Neuronal stem cell (in vitro differentiated cells): ENCODE data around the gene TTLL12.

Source experiments
- DNase-seq: peaks from one replicate; pipeline ENCODE4 v3.0.0-alpha.2; 2013; ENCODE audit warnings: low spot score
- H2AFZ ChIP-seq: one replicate; pipeline ENCODE4 v1.6.1; 2013; ENCODE audit warnings: mild to moderate bottlenecking, low read length, inconsistent platforms
- H2AK5ac ChIP-seq: 2 replicates; pipeline ENCODE4 v1.6.1; 2013; ENCODE audit warnings: low read depth, mild to moderate bottlenecking, inconsistent platforms, low read length, moderate library complexity, mixed read lengths
- H2BK120ac ChIP-seq: 2 replicates; pipeline ENCODE4 v1.6.1; 2013; ENCODE audit warnings: low read depth, mild to moderate bottlenecking, inconsistent platforms, low read length, moderate library complexity, mixed read lengths
- H2BK12ac ChIP-seq: one replicate; pipeline ENCODE4 v1.6.1; 2013; ENCODE audit warnings: low read length, inconsistent platforms
- H2BK15ac ChIP-seq: 2 replicates; pipeline ENCODE4 v1.6.1; 2013; ENCODE audit warnings: mild to moderate bottlenecking, low read length, inconsistent platforms, mixed read lengths
- H2BK5ac ChIP-seq: one replicate; pipeline ENCODE4 v1.6.1; 2013; ENCODE audit warnings: inconsistent platforms, mild to moderate bottlenecking, low read length, moderate library complexity
- H3K14ac ChIP-seq: one replicate; pipeline ENCODE4 v1.6.1; 2013; ENCODE audit warnings: low read length, inconsistent platforms
- H3K18ac ChIP-seq: 2 replicates; pipeline ENCODE4 v1.6.1; 2013; ENCODE audit warnings: low read length, inconsistent platforms
- H3K23ac ChIP-seq: 2 replicates; pipeline ENCODE4 v1.6.1; 2013; ENCODE audit warnings: low read depth, mild to moderate bottlenecking, mixed read lengths, low read length, inconsistent platforms; ENCODE audit not compliant: poor library complexity
- H3K27ac ChIP-seq: replicated peaks from 3 replicates; pipeline ENCODE4 v1.5.1; 2013; ENCODE audit warnings: low read length, inconsistent platforms
- H3K27me3 ChIP-seq, 3 experiments: 2 replicates each; pipeline ENCODE4 v1.6.1; 2013; ENCODE audit warnings: low read length in 3 of 3, mild to moderate bottlenecking in 2 of 3, inconsistent platforms in 1 of 3, low read depth in 1 of 3, mixed read lengths in 1 of 3, moderate library complexity in 1 of 3; ENCODE audit not compliant: control insufficient read depth in 3 of 3, insufficient read depth in 3 of 3
- H3K36me3 ChIP-seq, 2 donors: replicated peaks in 1 of 2; 2 replicates each; pipeline ENCODE4 v1.6.1; 2013; ENCODE audit warnings: low read length in 2 of 2; ENCODE audit not compliant: control insufficient read depth in 2 of 2, insufficient read depth in 2 of 2
- H3K4ac ChIP-seq: 2 replicates; pipeline ENCODE4 v1.6.1; 2013; ENCODE audit warnings: inconsistent platforms, mild to moderate bottlenecking, low read length, moderate library complexity
- H3K4me1 ChIP-seq, 2 donors: 1 replicate in 1 of 2; 2 replicates in 1 of 2; pipeline ENCODE4 v1.6.1; 2013; ENCODE audit warnings: low read length in 2 of 2, low read depth in 1 of 2; ENCODE audit not compliant: control insufficient read depth in 2 of 2, insufficient read depth in 1 of 2
- H3K4me2 ChIP-seq: one replicate; pipeline ENCODE4 v1.6.1; 2013; ENCODE audit warnings: mild to moderate bottlenecking, low read length, inconsistent platforms; ENCODE audit not compliant: insufficient read depth, poor library complexity, severe bottlenecking
- H3K4me3 ChIP-seq, 2 donors: 2 replicates each; pipeline ENCODE4 v1.5.1; 2013; ENCODE audit warnings: low read length in 2 of 2, mild to moderate bottlenecking in 2 of 2, inconsistent platforms in 1 of 2, moderate library complexity in 1 of 2
- H3K79me1 ChIP-seq: one replicate; pipeline ENCODE4 v1.6.1; 2013; ENCODE audit warnings: low read depth, mild to moderate bottlenecking, inconsistent platforms, low read length, moderate library complexity
- H3K9ac ChIP-seq: one replicate; pipeline ENCODE4 v1.6.1; 2013; ENCODE audit warnings: mild to moderate bottlenecking, low read depth, low read length, inconsistent platforms; ENCODE audit not compliant: poor library complexity
- H3K9me3 ChIP-seq, 2 donors: replicated peaks in 1 of 2; 2 replicates each; pipeline versions ENCODE3 to v1.6.1; 2013; ENCODE audit warnings: low read length in 2 of 2, mild to moderate bottlenecking in 2 of 2, inconsistent platforms in 1 of 2, low read depth in 1 of 2, mixed read lengths in 1 of 2, moderate library complexity in 1 of 2; ENCODE audit not compliant: control insufficient read depth in 2 of 2, insufficient read depth in 1 of 2
- H4K8ac ChIP-seq: one replicate; pipeline ENCODE4 v1.6.1; 2013; ENCODE audit warnings: low read depth, mild to moderate bottlenecking, inconsistent platforms, low read length, moderate library complexity
- H4K91ac ChIP-seq: one replicate; pipeline ENCODE4 v1.6.1; 2013; ENCODE audit warnings: low read length, low read depth, mild to moderate bottlenecking, inconsistent platforms; ENCODE audit not compliant: poor library complexity
- WGBS, 2 donors: extraction: QIAGEN DNeasy Blood & Tissue Kit; methylation state at CpG; one replicate each; pipeline ENCODE4 v1.1.7; 2013; ENCODE audit warnings: missing lambda C conversion rate in 2 of 2, mixed read lengths in 1 of 2; ENCODE audit not compliant: insufficient read length in 2 of 2, insufficient replicate concordance in 1 of 2; ENCODE audit errors: extremely low coverage in 2 of 2; 5-methylcytosine and 5-hydroxymethylcytosine counted together

TTLL12 gene

DNA sequence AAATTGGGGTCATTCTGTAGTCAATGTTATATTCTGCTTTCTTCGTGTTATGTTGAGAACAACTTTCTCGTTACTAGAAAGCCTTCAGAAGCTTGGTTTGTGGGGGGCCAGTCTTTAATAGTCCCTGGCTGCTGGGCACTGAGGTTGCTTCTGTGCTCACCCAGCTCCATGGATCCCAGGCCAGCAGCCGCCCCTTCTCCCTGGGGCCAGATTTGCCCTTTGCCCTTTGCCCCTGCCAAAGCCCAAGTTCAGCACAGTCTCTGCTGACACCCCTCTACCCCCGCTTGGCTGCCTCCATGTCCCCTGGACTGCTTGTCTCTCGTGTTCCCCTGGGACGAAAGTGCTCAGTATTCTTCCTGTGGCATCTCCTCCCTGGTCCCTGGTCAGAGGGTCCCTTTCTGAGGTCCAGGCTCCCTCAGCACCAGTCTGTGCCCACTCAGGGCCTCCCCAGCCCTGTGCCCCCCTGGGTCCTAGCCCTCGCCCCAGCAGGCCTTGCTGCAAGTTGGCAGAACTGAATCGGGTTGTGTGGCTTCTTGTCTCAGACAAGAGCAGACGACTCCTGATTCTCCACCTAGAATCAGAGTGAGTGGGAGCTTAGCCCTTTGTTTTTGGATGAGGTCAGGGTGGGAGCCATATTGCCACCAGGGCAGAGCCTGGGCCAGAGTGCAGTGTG is 28.9 kb downstream of the TTLL12 start:
- Histone ChIP-seq H3K4me1 (peaks cover 0 to under 1% of the 10 kb centered on the region in 2 donors), H2BK120ac (peak overlapping the region; percentile 74), H3K27me3 (no peaks in the 10 kb centered on the region), H3K4me2 (no peak overlapping the region), H2BK15ac (no peak overlapping the region), H3K27ac (no peak overlapping the region), H2AFZ (peak overlapping the region; percentile 70), H2BK12ac (no peak overlapping the region), H3K4ac (no peak overlapping the region), H4K91ac (no peak overlapping the region), H2AK5ac (peak overlapping the region; percentile 36), H3K9ac (no peak overlapping the region), H3K18ac (peak overlapping the region; percentile 7), H3K23ac (no peak overlapping the region), H3K79me1 (peaks cover 1% of the 10 kb centered on the region), H3K36me3 (no peaks in the 10 kb centered on the region), H3K4me3 (no peak overlapping the region), H2BK5ac (no peak overlapping the region), H3K9me3 (no peaks in the 10 kb centered on the region), H4K8ac (no peak overlapping the region), H3K14ac (no peak overlapping the region)
- no peak for DNase-seq
- WGBS, 2 donors, result no CpG with 5 or more reads among the region's 9 CpGs

- Histone ChIP-seq H3K4me1 (peaks cover 8 to 12% of the 10 kb centered on the region in 2 donors), H2BK120ac (no peak overlapping the region), H3K4me3 (no peak overlapping the region), H2AK5ac (peak overlapping the region; percentile 68), H3K27ac (no peak overlapping the region), H2AFZ (no peak overlapping the region), H3K18ac (no peak overlapping the region), H3K27me3 (peaks cover 3 to 14% (median 4%) of the 10 kb centered on the region in 3 experiments), H2BK12ac (no peak overlapping the region), H4K91ac (no peak overlapping the region), H3K36me3 (no peaks in the 10 kb centered on the region), H3K79me1 (peaks cover 3% of the 10 kb centered on the region), H2BK15ac (no peak overlapping the region), H3K4ac (no peak overlapping the region), H3K23ac (peak overlapping the region; percentile 85), H4K8ac (no peak overlapping the region), H3K14ac (no peak overlapping the region), H2BK5ac (no peak overlapping the region), H3K9me3 (peaks cover 0 to 3% of the 10 kb centered on the region in 2 donors), H3K9ac (no peak overlapping the region), H3K4me2 (no peak overlapping the region)
- no peak for DNase-seq
- no CpG with 5 or more reads among the region's 12 CpGs for WGBS, 2 donors
Observed at GRCh38 chr22:43156413-43156812, 30.5 kb downstream of the TTLL12 start.

DNA sequence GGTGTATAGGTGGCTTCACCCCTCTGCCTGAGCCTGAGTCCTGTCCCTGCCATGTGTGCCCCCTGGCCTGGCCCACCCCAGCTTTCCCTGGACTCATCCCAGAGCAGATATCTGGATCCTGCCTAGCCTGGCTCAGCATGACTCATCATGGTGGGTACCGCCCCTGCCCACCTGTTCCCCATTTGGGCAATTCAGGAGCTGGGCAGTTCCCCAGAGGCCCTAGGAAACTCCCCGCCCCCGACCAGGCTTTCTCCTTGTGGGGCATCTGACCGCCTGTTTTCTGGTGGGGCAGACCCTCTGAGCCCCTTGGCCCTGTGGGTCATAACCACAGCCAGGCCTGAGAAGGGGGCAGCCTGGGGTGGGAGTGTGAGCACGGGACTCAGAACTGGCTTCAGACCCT is 31.1 kb downstream of the TTLL12 start:
- Histone ChIP-seq H2AFZ (no peak overlapping the region), H3K27ac (no peak overlapping the region), H3K4me1 (peaks cover 8 to 13% of the 10 kb centered on the region in 2 donors), H4K91ac (no peak overlapping the region), H2BK15ac (no peak overlapping the region), H3K14ac (no peak overlapping the region), H3K9ac (no peak overlapping the region), H3K9me3 (peaks cover 0 to 4% of the 10 kb centered on the region in 2 donors), H2BK12ac (no peak overlapping the region), H2AK5ac (peak overlapping the region; percentile 65), H2BK5ac (peak overlapping the region; percentile 46), H3K4me3 (no peak overlapping the region), H2BK120ac (no peak overlapping the region), H4K8ac (no peak overlapping the region), H3K18ac (peak overlapping the region; percentile 71), H3K27me3 (peaks cover 4 to 19% (median 7%) of the 10 kb centered on the region in 3 experiments), H3K4me2 (no peak overlapping the region), H3K36me3 (no peaks in the 10 kb centered on the region), H3K23ac (no peak overlapping the region), H3K4ac (no peak overlapping the region), H3K79me1 (peaks cover 3% of the 10 kb centered on the region)
- no CpG with 5 or more reads among the region's 5 CpGs for WGBS, 2 donors
- DNase-seq, result no peak

- Histone ChIP-seq H3K27ac (no peak overlapping the region), H3K23ac (no peak overlapping the region), H3K4me2 (no peak overlapping the region), H3K79me1 (peaks cover 3% of the 10 kb centered on the region), H3K4me1 (peaks cover 8 to 13% of the 10 kb centered on the region in 2 donors), H3K14ac (no peak overlapping the region), H3K18ac (no peak overlapping the region), H4K8ac (no peak overlapping the region), H3K4me3 (no peak overlapping the region), H4K91ac (no peak overlapping the region), H2AFZ (no peak overlapping the region), H3K4ac (no peak overlapping the region), H2AK5ac (peak overlapping the region; percentile 65), H2BK12ac (no peak overlapping the region), H2BK5ac (peak overlapping the region; percentile 46), H2BK120ac (no peak overlapping the region), H3K27me3 (peaks cover 4 to 23% (median 11%) of the 10 kb centered on the region in 3 experiments), H3K9me3 (peaks cover 0 to 7% of the 10 kb centered on the region in 2 donors), H3K9ac (peak overlapping the region; percentile 21), H2BK15ac (no peak overlapping the region), H3K36me3 (no peaks in the 10 kb centered on the region)
- no peak for DNase-seq
- no CpG with 5 or more reads among the region's 27 CpGs for WGBS, 2 donors
Observed at GRCh38 chr22:43154887-43155536, 31.9 kb downstream of the TTLL12 start.
